ENCODE data around the gene RNF144A. TPM values are rescaled to one million over a fixed set of nuclear protein-coding genes. Genes with fewer than 3 reads are reported as not detected.

The RNF144A gene
- total and polyA plus RNA-seq, 2 donors, result 4.3 to 28.5 TPM

GRCh38 chr2:6955511-6956136 is 38.4 kb downstream of the RNF144A start:
- Histone ChIP-seq H3K36me3 (ENCODE audit: insufficient read depth) (no peaks in the 10 kb centered on the region), H3K4me1 (ENCODE audit: insufficient read depth) (peaks cover 1% of the 10 kb centered on the region), H3K4me3 (ENCODE audit: low read depth, low read length) (no peak overlapping the region), H3K27ac (ENCODE audit: low read depth) (no peak overlapping the region)
- DNase-seq (ENCODE audit: extremely low spot score), result no peak
- WGBS, result 72% methylated on average over 2 of the region's 2 CpGs

- Histone ChIP-seq H3K27ac (ENCODE audit: low read depth) (no peak overlapping the region), H3K4me1 (ENCODE audit: insufficient read depth) (peaks cover 2% of the 10 kb centered on the region), H3K4me3 (ENCODE audit: low read depth, low read length) (no peak overlapping the region), H3K36me3 (ENCODE audit: insufficient read depth) (no peaks in the 10 kb centered on the region)
- WGBS, result 86% methylated on average over 3 of the region's 3 CpGs
- no peak for DNase-seq (ENCODE audit: extremely low spot score)
These were observed 39.4 kb downstream of the RNF144A start for GRCh38 chr2:6956566-6956965.

DNA sequence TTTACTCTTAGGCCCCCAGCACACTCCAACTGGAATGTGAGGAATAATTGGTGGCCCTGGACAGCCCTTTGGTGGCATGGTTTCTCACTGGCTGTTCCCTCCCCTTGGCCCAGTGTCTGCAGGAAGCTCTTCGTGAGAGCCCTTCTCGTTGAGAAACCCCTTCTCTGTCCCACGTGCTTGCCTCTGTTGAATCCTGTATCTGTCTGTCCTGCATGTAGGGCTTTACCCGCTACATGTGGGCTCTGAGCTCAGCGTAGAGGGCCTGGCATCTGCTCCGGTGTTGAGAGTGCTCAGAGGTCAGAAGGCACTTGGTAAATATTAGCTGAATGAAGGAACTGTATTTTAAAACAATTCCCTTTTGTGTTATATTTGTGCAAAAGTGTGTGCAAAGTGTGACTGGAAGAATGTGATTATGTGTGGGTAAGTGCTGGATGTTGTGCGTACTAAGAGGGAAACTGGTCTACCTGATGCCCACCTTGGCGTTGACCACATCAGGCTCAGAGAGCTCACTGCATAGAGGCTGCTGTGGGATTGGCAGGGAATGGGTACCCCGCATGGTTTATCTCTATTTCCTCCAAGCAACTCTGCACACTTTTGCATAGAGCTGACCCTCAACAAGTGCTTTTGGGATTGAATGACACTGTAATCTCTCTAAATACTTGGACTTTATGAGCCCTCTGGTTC is 40.0 kb downstream of the RNF144A start:
- Histone ChIP-seq H3K4me1 (ENCODE audit: insufficient read depth) (peaks cover 2% of the 10 kb centered on the region), H3K36me3 (ENCODE audit: insufficient read depth) (no peaks in the 10 kb centered on the region), H3K27ac (ENCODE audit: low read depth) (no peak overlapping the region), H3K4me3 (ENCODE audit: low read depth, low read length) (no peak overlapping the region)
- DNase-seq (ENCODE audit: extremely low spot score), result no peak
- WGBS, result 89% methylated on average over 9 of the region's 9 CpGs

DNA sequence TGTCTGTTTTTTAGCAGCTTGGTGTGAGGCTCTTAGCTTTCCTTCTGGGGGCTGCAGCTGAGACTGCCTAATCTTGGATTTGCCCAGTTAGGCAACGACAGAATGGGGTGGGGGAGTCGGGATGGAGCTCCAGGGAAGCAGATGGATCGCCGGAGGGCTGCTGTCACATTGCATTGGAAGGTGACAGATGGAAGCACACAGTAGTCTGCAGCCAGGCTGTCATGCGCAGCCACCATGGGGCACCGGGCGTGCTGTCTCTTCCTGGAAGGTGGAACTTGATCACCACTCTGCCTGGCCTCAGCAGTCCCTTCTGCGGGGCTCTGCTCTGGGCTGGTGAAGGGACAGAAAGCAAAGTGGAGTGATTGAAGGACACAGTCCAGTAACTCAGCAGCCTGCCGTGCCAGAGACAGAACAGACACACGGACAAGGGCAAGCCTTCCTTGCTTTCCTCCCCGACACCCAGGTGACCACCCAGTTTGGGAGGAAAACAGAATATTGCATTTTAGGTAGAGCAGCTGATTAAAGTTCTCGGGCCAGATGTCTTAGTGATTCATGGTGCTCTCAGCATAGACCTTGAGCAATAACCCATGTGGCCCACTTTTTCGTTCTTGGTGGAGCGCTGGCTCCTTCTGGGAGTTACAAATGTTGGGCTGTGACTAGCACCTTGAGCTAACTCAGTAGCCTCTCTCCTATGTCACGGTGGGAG is 40.9 kb downstream of the RNF144A start:
- DNase-seq (ENCODE audit: extremely low spot score), result no peak
- no peak overlapping the region for H3K4me3 ChIP-seq (ENCODE audit: low read depth, low read length)
- peaks cover 2% of the 10 kb centered on the region for H3K4me1 ChIP-seq (ENCODE audit: insufficient read depth)
- no peaks in the 10 kb centered on the region for H3K36me3 ChIP-seq (ENCODE audit: insufficient read depth)
- 94% methylated on average over 15 of the region's 15 CpGs for WGBS
- no peak overlapping the region for H3K27ac ChIP-seq (ENCODE audit: low read depth)

DNA sequence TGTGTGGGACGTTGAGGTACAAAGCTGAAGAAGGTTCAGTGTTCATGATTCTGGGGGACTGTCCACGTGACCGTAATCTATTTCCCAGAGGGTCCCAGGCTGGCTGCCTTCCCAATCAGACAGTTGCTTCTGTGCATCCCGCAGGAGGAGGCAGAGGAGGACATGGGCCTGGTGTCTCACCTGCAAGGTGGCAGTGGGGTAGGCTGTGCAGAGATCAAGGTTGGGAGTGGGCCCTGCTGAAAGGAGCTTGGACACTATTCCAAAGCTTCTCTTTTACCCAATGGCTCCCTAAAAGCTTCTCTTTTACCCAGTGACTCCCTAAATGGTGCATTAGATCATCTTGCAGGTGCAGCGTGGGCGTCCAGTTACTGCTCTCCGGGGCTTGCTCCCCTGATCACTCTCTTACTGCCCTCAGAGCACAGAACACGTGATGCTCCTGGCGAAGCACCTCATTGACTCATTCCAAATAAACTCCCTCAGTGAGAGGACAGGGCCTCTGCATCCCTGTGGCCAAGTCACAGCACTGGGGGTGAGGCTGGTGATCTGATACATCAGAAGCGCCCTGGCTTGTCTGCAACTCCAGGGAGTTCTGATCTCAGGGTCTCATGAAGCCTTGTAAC is 41.5 kb downstream of the RNF144A start:
- Histone ChIP-seq H3K36me3 (ENCODE audit: insufficient read depth) (no peaks in the 10 kb centered on the region), H3K4me1 (ENCODE audit: insufficient read depth) (peaks cover 2% of the 10 kb centered on the region), H3K27ac (ENCODE audit: low read depth) (no peak overlapping the region), H3K4me3 (ENCODE audit: low read depth, low read length) (no peak overlapping the region)
- WGBS, result 97% methylated on average over 10 of the region's 10 CpGs
- no peak for DNase-seq (ENCODE audit: extremely low spot score)

GRCh38 chr2:6959751-6960150 is 42.5 kb downstream of the RNF144A start:
- H3K4me3 ChIP-seq (ENCODE audit: low read depth, low read length), result no peak overlapping the region
- H3K4me1 ChIP-seq (ENCODE audit: insufficient read depth), result peaks cover 2% of the 10 kb centered on the region
- H3K27ac ChIP-seq (ENCODE audit: low read depth), result no peak overlapping the region
- no peak for DNase-seq (ENCODE audit: extremely low spot score)
- WGBS, result 98% methylated on average over 3 of the region's 3 CpGs
- H3K36me3 ChIP-seq (ENCODE audit: insufficient read depth), result no peaks in the 10 kb centered on the region

DNA sequence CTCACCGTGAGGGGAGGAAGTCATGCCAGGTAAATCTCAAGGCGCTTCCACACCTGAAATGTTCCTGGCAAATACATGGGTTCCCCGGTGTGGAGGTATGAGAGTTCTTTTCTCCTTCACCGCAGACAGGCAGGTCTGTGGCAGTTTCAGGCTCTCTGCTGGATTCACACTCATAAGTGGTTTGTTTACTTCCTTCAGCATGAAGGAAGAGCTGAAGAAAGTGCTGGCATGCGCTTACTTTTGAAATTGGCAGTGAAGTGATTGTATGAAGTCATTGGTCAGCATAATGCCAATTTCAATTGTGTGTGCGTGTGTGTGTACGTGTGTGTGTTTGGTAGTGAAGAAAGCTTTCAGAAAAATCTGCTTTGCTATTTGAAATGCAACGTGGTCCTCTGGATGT is 43.4 kb downstream of the RNF144A start:
- no peak overlapping the region for H3K4me3 ChIP-seq (ENCODE audit: low read depth, low read length)
- H3K27ac ChIP-seq (ENCODE audit: low read depth), result no peak overlapping the region
- no peaks in the 10 kb centered on the region for H3K36me3 ChIP-seq (ENCODE audit: insufficient read depth)
- peaks cover 2% of the 10 kb centered on the region for H3K4me1 ChIP-seq (ENCODE audit: insufficient read depth)
- DNase-seq (ENCODE audit: extremely low spot score), result no peak
- 32% methylated on average over 8 of the region's 8 CpGs for WGBS

- Histone ChIP-seq H3K27ac (ENCODE audit: low read depth) (no peak overlapping the region), H3K4me1 (ENCODE audit: insufficient read depth) (peaks cover 2% of the 10 kb centered on the region), H3K4me3 (ENCODE audit: low read depth, low read length) (no peak overlapping the region), H3K36me3 (ENCODE audit: insufficient read depth) (no peaks in the 10 kb centered on the region)
- DNase-seq (ENCODE audit: extremely low spot score), result no peak
- 96% methylated on average over 6 of the region's 6 CpGs for WGBS
These were observed 46.5 kb downstream of the RNF144A start for GRCh38 chr2:6963727-6964126.

DNA sequence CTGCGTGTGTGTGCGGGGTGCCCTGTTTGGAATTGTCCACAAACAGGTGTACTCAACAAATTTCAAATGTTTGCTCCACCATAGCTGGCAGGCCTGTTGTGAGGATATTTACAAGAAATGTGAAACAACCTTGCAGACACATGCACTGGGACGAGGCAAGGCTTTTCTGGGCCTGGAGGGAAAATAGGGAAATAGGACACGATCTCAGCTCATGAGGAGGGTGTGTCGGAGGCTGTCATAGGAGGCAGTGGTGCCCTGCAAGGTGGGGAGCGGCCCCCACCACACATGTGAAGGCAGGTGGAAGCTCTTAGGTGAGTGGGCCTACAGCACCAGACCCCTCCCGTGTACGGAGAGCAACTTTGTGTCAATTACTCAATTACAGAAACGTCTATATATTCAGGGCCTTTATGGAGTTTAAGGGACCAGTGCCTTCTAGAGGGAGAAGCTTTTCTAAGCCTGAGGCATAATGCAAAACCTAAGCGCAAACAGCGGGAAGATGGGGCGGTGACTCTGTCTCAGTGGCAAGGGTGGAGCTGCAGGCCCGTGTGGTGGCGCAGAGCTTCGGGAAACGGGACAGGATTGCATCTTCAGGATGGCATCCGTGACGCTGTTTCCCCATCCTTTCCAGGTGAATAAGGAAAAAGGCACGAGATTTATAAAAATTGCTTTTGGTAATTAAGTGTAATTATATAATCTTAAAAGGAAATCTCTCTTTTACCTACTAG is 48.0 kb downstream of the RNF144A start:
- Histone ChIP-seq H3K27ac (ENCODE audit: low read depth) (no peak overlapping the region), H3K4me3 (ENCODE audit: low read depth, low read length) (no peak overlapping the region), H3K4me1 (ENCODE audit: insufficient read depth) (peaks cover 2% of the 10 kb centered on the region), H3K36me3 (ENCODE audit: insufficient read depth) (no peaks in the 10 kb centered on the region)
- DNase-seq (ENCODE audit: extremely low spot score), result no peak
- 95% methylated on average over 19 of the region's 19 CpGs for WGBS

DNA sequence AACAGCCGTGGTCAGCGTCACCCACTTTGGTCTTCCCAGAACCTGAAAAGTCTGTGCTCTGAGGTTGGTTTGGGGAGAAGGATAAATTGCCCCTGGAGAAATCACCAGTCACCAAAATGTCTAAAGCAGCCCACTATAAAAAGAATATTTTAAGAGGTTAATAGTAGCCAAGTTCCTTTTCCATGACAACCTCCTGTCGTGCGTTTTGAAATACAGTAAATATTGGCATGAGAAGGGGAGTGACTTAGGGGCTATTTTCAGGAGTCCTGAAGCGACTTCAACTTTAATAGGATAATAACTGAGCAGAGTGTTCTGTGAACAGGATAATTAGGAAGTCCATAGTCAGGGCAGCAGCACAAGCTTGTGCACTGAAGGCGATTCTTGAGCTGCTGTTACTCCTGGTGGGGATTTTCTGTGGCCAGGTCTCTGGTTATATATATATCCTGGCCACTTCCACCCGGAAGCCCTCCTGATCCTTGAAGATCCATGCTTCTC is 49.3 kb downstream of the RNF144A start:
- no peak for DNase-seq (ENCODE audit: extremely low spot score)
- H3K4me1 ChIP-seq (ENCODE audit: insufficient read depth), result no peaks in the 10 kb centered on the region
- no peak overlapping the region for H3K4me3 ChIP-seq (ENCODE audit: low read depth, low read length)
- WGBS, result 79% methylated on average over 7 of the region's 7 CpGs
- H3K36me3 ChIP-seq (ENCODE audit: insufficient read depth), result no peaks in the 10 kb centered on the region
- H3K27ac ChIP-seq (ENCODE audit: low read depth), result no peak overlapping the region

GRCh38 chr2:6967301-6967700 is 50.1 kb downstream of the RNF144A start:
- Histone ChIP-seq H3K27ac (ENCODE audit: low read depth) (no peak overlapping the region), H3K4me1 (ENCODE audit: insufficient read depth) (no peaks in the 10 kb centered on the region), H3K4me3 (ENCODE audit: low read depth, low read length) (no peak overlapping the region), H3K36me3 (ENCODE audit: insufficient read depth) (no peaks in the 10 kb centered on the region)
- DNase-seq (ENCODE audit: extremely low spot score), result no peak
- 87% methylated on average over 7 of the region's 7 CpGs for WGBS

GRCh38 chr2:6968319-6969100 is 51.3 kb downstream of the RNF144A start:
- H3K27ac ChIP-seq (ENCODE audit: low read depth), result no peak overlapping the region
- no peaks in the 10 kb centered on the region for H3K36me3 ChIP-seq (ENCODE audit: insufficient read depth)
- no peak overlapping the region for H3K4me3 ChIP-seq (ENCODE audit: low read depth, low read length)
- H3K4me1 ChIP-seq (ENCODE audit: insufficient read depth), result no peaks in the 10 kb centered on the region
- 94% methylated on average over 10 of the region's 10 CpGs for WGBS
- no peak for DNase-seq (ENCODE audit: extremely low spot score)
